Cardiac fibroblast (primary cell): ENCODE measurements around the gene LMO1.

Experiments
- DNase-seq, 2 donors: peaks; one replicate each; pipeline versions ENCODE4 v3.0.0 to v3.0.0-alpha.2; 2010; ENCODE audit warnings: low read depth in 2 of 2
- H3K4me3 ChIP-seq, 2 donors: replicated peaks in 1 of 2; 1 replicate in 1 of 2; 2 replicates in 1 of 2; pipeline ENCODE4 v1.5.1; 2011; ENCODE audit warnings: low read depth in 2 of 2, low read length in 2 of 2, mild to moderate bottlenecking in 2 of 2, moderate library complexity in 1 of 2
- CTCF ChIP-seq: IDR thresholded peaks from one replicate; pipeline ENCODE4 v1.5.1; 2011; ENCODE audit warnings: low read depth, mild to moderate bottlenecking, low read length, inconsistent platforms

LMO1 gene

GRCh38 chr11:8256271-8257002, 7.2 kb downstream of the LMO1 start:
- no peak for DNase-seq
- H3K4me3 ChIP-seq = no peak overlapping the region
- TF ChIP-seq CTCF = no peak

GRCh38 chr11:8253566-8253965, 10.1 kb downstream of the LMO1 start:
- H3K4me3 ChIP-seq = no peak overlapping the region
- TF ChIP-seq CTCF = no peak
- DNase-seq = no peak

- DNase-seq = no peak
- no peak overlapping the region for H3K4me3 ChIP-seq
- no peak for TF ChIP-seq CTCF
Measured at GRCh38 chr11:8252946-8253345, 10.7 kb downstream of the LMO1 start.

GRCh38 chr11:8252388-8252787, 11.3 kb downstream of the LMO1 start:
- DNase-seq = no peak
- H3K4me3 ChIP-seq = no peak overlapping the region
- no peak for TF ChIP-seq CTCF

GRCh38 chr11:8251616-8252295, 11.9 kb downstream of the LMO1 start:
- no peak for TF ChIP-seq CTCF
- H3K4me3 ChIP-seq = no peak overlapping the region
- DNase-seq = no peak

GRCh38 chr11:8250981-8251615, 12.6 kb downstream of the LMO1 start:
- DNase-seq = no peak
- no peak for TF ChIP-seq CTCF
- H3K4me3 ChIP-seq = no peak overlapping the region
